ENCODE measurements around the gene DIPK1B. TPM values are rescaled to one million over a fixed set of nuclear protein-coding genes. Genes with fewer than 3 reads are reported as not detected.

Gene DIPK1B
- total and polyA plus RNA-seq, 12 donors, result 15.7 to 37.9 (median 18.3) TPM

DNA sequence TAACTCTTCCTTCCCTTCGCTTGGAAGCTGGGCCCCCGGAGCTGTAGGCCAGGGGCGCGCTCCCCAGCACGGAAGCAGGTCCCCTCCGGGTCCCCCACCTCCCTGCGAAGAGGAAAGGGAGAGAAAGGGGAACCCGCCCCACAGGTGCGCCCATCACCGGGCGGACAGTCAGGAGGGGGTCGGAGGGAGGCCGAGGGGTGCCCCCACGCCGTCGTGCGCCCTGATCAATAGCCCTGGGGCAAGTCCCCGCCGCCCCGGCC, 25.9 kb upstream of the DIPK1B start:
- Histone ChIP-seq H3K36me3 (peaks cover 0 to 4% (median 0%) of the 10 kb centered on the region in 9 donors), H3K4me1 (peaks cover 25 to 92% (median 57%) of the 10 kb centered on the region in 9 donors), H3K27me3 (no peaks in the 10 kb centered on the region), H3K4me3 (peak overlapping the region; percentile 63 to 94 (median 82)), H3K9me3 (no peaks in the 10 kb centered on the region), H3K27ac (peak overlapping the region; percentile 74 to 96 (median 93))
- peak in 1 of 8 donors; percentile 2 for ATAC-seq
- DNase-seq, result no peak
- TF ChIP-seq, protein P1, sequence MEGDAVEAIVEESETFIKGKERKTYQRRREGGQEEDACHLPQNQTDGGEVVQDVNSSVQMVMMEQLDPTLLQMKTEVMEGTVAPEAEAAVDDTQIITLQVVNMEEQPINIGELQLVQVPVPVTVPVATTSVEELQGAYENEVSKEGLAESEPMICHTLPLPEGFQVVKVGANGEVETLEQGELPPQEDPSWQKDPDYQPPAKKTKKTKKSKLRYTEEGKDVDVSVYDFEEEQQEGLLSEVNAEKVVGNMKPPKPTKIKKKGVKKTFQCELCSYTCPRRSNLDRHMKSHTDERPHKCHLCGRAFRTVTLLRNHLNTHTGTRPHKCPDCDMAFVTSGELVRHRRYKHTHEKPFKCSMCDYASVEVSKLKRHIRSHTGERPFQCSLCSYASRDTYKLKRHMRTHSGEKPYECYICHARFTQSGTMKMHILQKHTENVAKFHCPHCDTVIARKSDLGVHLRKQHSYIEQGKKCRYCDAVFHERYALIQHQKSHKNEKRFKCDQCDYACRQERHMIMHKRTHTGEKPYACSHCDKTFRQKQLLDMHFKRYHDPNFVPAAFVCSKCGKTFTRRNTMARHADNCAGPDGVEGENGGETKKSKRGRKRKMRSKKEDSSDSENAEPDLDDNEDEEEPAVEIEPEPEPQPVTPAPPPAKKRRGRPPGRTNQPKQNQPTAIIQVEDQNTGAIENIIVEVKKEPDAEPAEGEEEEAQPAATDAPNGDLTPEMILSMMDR (IDR thresholded peaks at IDR 0.05), result no peak
- intact Hi-C loops (cut with DNase I), result loop anchor here in 5 of 10 donors (1.0 to 5.0 kb wide), 3 partner anchors 41 to 199 kb away; no protein-coding TSS in a partner anchor
- WGBS, 2 donors, result 3 to 4% methylated on average over 16 to 20 of the region's 20 CpGs

DNA sequence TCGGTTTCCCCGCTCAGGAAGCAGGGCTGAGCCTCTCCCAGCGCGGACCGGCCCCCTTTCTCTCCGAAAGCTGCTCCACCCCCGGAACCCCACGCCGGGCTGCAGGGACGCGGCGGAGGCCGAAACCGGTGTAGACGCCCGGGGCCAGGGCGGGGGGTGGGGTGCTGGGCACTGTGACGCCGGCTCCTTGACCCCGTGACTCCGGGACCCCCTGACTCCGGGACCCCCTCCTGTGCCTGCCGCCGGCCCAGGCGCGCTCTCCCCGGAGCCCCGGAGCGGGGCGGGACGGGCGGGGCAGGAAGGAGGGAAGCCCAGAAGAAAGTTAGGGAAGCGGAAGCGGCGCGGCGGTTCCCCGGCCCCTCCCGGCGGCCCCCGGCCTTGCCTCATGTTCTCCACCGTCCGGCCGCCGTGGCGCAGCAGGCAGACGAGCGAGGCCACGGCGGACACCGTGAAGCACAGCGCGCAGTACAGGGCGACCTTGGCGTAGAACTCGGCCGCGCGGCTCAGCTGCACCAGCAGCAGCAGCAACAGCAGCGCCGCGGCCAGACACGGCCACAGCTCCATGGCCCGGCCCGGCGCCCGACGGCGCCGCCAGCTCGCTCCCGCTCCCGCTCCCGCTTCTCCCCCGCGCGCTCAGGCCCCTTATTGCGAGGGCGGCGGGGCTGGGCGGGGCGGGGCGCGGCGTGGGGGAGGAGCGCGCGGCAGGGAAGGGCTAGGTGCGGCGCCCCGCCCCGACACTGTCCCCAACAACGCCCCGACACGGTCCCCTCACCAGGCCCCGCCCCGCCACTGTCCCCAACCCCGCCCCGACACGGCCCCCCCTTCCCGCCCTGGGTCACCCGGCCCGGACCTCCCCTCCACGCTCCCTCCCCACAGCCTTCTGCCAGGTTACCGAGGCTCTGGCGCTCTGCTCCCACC, 25.3 kb upstream of the DIPK1B start, which contains the start of gene AGPAT2:
Gene AGPAT2 (minus strand): TSS at position 664 of the 918 bp plus-strand sequence. CDS start 100 bp downstream, at position 564.
- TF ChIP-seq, protein P1 (IDR thresholded peaks at IDR 0.05), result peak in 3 of 9 donors; percentile 6 to 15 (median 15)
- Histone ChIP-seq H3K4me1 (peaks cover 25 to 96% (median 57%) of the 10 kb centered on the region in 9 donors), H3K27me3 (no peaks in the 10 kb centered on the region), H3K36me3 (peaks cover 0 to 4% (median 0%) of the 10 kb centered on the region in 9 donors), H3K9me3 (no peaks in the 10 kb centered on the region), H3K27ac (peak within 1 kb of the TSS; percentile 74 to 96 (median 93)), H3K4me3 (peak within 1 kb of the TSS; percentile 63 to 94 (median 82))
- 0 to 1% methylated on average over 86 to 103 of the region's 106 CpGs for WGBS, 2 donors
- ATAC-seq (peak; percentile 50 to 83 (median 66)), DNase-seq (peak; percentile 85 to 88)
- intact Hi-C loops (cut with DNase I), result loop anchor here in 5 of 10 donors (1.0 to 5.0 kb wide), 3 partner anchors 40 to 200 kb away; no protein-coding TSS in a partner anchor

DNA sequence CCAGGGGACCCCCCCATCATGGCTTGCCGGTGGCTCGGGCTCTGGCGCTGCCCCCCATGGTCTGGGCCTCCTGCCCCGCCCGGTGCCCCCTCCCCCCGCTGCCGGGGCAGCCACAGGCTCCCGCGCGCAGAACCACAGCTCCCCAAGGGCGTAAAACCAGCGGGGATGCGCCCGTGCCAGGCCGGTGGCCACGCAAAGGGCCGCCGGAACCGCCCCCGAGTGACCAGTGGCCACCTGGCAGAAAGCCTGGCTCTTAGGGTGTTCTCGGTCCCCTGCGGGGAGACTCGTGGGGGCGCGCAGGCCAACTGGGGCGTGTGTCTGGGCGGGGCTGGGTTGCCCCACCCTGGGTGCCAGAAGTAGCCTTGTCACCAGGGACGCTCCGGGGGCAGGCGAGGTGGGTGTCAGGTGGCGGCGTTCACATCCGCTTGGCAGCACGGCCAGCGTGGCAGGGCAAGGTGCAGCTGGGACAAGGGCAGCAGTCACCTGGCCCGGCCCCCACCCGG, 24.6 kb upstream of the DIPK1B start:
- DNase-seq (peak in 1 of 2 donors; percentile 32), ATAC-seq (peak in 2 of 8 donors; percentile 1 to 2)
- Histone ChIP-seq H3K36me3 (peaks cover 0 to 4% (median 0%) of the 10 kb centered on the region in 9 donors), H3K27me3 (no peaks in the 10 kb centered on the region), H3K9me3 (no peaks in the 10 kb centered on the region), H3K27ac (peak overlapping the region; percentile 35 to 96 (median 93)), H3K4me1 (peaks cover 25 to 94% (median 57%) of the 10 kb centered on the region in 9 donors), H3K4me3 (peak overlapping the region in 8 of 10 donors; percentile 75 to 94 (median 82))
- TF ChIP-seq, protein P1 (IDR thresholded peaks at IDR 0.05), result no peak
- intact Hi-C loops (cut with DNase I), result loop anchor here in 4 of 10 donors (5.0 kb wide), 2 partner anchors 40 to 200 kb away; no protein-coding TSS in a partner anchor
- WGBS, 2 donors, result 32 to 41% methylated on average over 33 to 37 of the region's 37 CpGs
